IMR-90 (cell line): ENCODE data around the gene RECK. TPM values are rescaled to one million over a fixed set of nuclear protein-coding genes. Genes with fewer than 3 reads are reported as not detected.

Source experiments
- ATAC-seq: fragments of 200-7000 bp; cut with Tn5 transposase; 2 replicates; pipeline ENCODE4 v1.9.1; 2020; ENCODE audit warnings: low read depth, mild to moderate bottlenecking, moderate library complexity
- BruUV-seq: library from RNA; stranded (reverse); fragments of 400-500 nt; replicated peaks from 2 replicates; lab custom pipeline; 2021; lab: Mats Ljungman, UMichigan
- CTCF ChIA-PET: fragments of 300-600 bp; formaldehyde crosslinking; extraction: SDS; loops from one replicate; lab custom pipeline; 2021; ENCODE audit warnings: antibody characterized with exemption; lab: Yijun Ruan, JAX
- POLR2A ChIA-PET: fragments of 300-600 bp; sonication (Branson Sonifier 250); formaldehyde crosslinking; loops from one replicate; lab custom pipeline; 2022; ENCODE audit warnings: antibody characterized with exemption; ENCODE audit not compliant: unreplicated experiment; lab: Charles Lee
- DNase-seq: peaks from one replicate; pipeline ENCODE4 v3.0.0; 2013
- H2AFZ ChIP-seq: replicated peaks from 2 replicates; pipeline ENCODE3; 2013; ENCODE audit warnings: low read length, mild to moderate bottlenecking; ENCODE audit not compliant: poor library complexity
- H2AK5ac ChIP-seq: 2 replicates; pipeline ENCODE4 v1.6.1; 2013; ENCODE audit warnings: low read depth, low read length, inconsistent platforms
- H2AK9ac ChIP-seq: replicated peaks from 2 replicates; pipeline ENCODE3; 2013; ENCODE audit warnings: mild to moderate bottlenecking, low read depth, low read length, moderate library complexity; ENCODE audit not compliant: poor library complexity
- H2BK120ac ChIP-seq: 2 replicates; pipeline ENCODE4 v1.6.1; 2013; ENCODE audit warnings: low read depth, low read length, inconsistent platforms
- H2BK15ac ChIP-seq: 3 replicates; pipeline ENCODE4 v1.6.1; 2013; ENCODE audit warnings: low read depth, low read length, inconsistent platforms
- H2BK20ac ChIP-seq: 2 replicates; pipeline ENCODE4 v1.6.1; 2013; ENCODE audit warnings: low read depth, mild to moderate bottlenecking, inconsistent platforms, low read length, moderate library complexity
- H2BK5ac ChIP-seq: 2 replicates; pipeline ENCODE4 v1.6.1; 2013; ENCODE audit warnings: mild to moderate bottlenecking, low read depth, low read length, inconsistent platforms; ENCODE audit not compliant: poor library complexity, severe bottlenecking
- H3K14ac ChIP-seq: replicated peaks from 2 replicates; pipeline ENCODE4 v1.6.1; 2013; ENCODE audit warnings: low read depth, low read length, inconsistent platforms
- H3K18ac ChIP-seq: 2 replicates; pipeline ENCODE4 v1.6.1; 2013; ENCODE audit warnings: low read depth, low read length, control low read depth
- H3K23ac ChIP-seq: 2 replicates; pipeline ENCODE4 v1.6.1; 2013; ENCODE audit warnings: low read depth, low read length, inconsistent platforms
- H3K27ac ChIP-seq: 2 replicates; pipeline ENCODE4 v1.5.1; 2013; ENCODE audit warnings: mild to moderate bottlenecking, control low read depth, low read length; ENCODE audit not compliant: insufficient read depth
- H3K27me3 ChIP-seq: 2 replicates; pipeline ENCODE4 v1.6.1; 2013; ENCODE audit warnings: low read length; ENCODE audit not compliant: control insufficient read depth, insufficient read depth
- H3K36me3 ChIP-seq: 2 replicates; pipeline ENCODE4 v1.6.1; 2013; ENCODE audit warnings: low read length, mixed read lengths; ENCODE audit not compliant: control insufficient read depth, insufficient read depth
- H3K4ac ChIP-seq: 2 replicates; pipeline ENCODE4 v1.6.1; 2013; ENCODE audit warnings: low read depth, low read length, inconsistent platforms
- H3K4me1 ChIP-seq: 2 replicates; pipeline ENCODE4 v1.6.1; 2013; ENCODE audit warnings: low read length, mixed read lengths; ENCODE audit not compliant: control insufficient read depth, insufficient read depth
- H3K4me2 ChIP-seq: 2 replicates; pipeline ENCODE4 v1.6.1; 2013; ENCODE audit warnings: low read depth, mild to moderate bottlenecking, control low read depth, low read length, moderate library complexity
- H3K4me3 ChIP-seq: 2 replicates; pipeline ENCODE4 v1.5.1; 2013; ENCODE audit warnings: low read depth, mild to moderate bottlenecking, control low read depth, low read length, moderate library complexity; ENCODE audit not compliant: insufficient read depth
- H3K56ac ChIP-seq: 2 replicates; pipeline ENCODE4 v1.6.1; 2013; ENCODE audit warnings: low read length, inconsistent platforms; ENCODE audit not compliant: insufficient read depth; ENCODE audit errors: extremely low read depth
- H3K79me1 ChIP-seq, 2 experiments: 2 replicates each; pipeline ENCODE4 v1.6.1; 2013; ENCODE audit warnings: low read length in 2 of 2, inconsistent platforms in 1 of 2, low read depth in 1 of 2
- H3K9ac ChIP-seq: 2 replicates; pipeline ENCODE4 v1.6.1; 2013; ENCODE audit warnings: low read depth, low read length, control low read depth
- H3K9me1 ChIP-seq: 2 replicates; pipeline ENCODE4 v1.6.1; 2013; ENCODE audit warnings: low read length, inconsistent platforms; ENCODE audit not compliant: insufficient read depth
- H3K9me3 ChIP-seq: 2 replicates; pipeline ENCODE4 v1.6.1; 2013; ENCODE audit warnings: low read length; ENCODE audit not compliant: control insufficient read depth, insufficient read depth
- H4K20me1 ChIP-seq: 2 replicates; pipeline ENCODE4 v1.6.1; 2013; ENCODE audit warnings: low read length, inconsistent platforms; ENCODE audit not compliant: insufficient read depth
- H4K5ac ChIP-seq: 2 replicates; pipeline ENCODE4 v1.6.1; 2013; ENCODE audit warnings: mild to moderate bottlenecking, low read depth, low read length, control low read depth
- H4K8ac ChIP-seq, 2 experiments: 2 replicates each; pipeline ENCODE4 v1.6.1; 2013; ENCODE audit warnings: low read depth in 2 of 2, low read length in 2 of 2, control low read depth in 1 of 2, inconsistent platforms in 1 of 2
- H4K91ac ChIP-seq: 2 replicates; pipeline ENCODE4 v1.6.1; 2013; ENCODE audit warnings: low read depth, low read length, inconsistent platforms; ENCODE audit not compliant: insufficient read depth
- BHLHE40 ChIP-seq: fragments of 150-350 bp; IDR thresholded peaks from 2 replicates; pipeline ENCODE4 v1.6.1; 2016; ENCODE audit warnings: mild to moderate bottlenecking, low read depth, low read length
- CEBPB ChIP-seq: IDR thresholded peaks from 2 replicates; pipeline ENCODE4 v1.6.1; 2012; ENCODE audit warnings: low read depth, low read length, improper control_type of control experiment
- CHD1 ChIP-seq: IDR thresholded peaks from 2 replicates; pipeline ENCODE4 v1.6.1; 2012; ENCODE audit warnings: low read depth, low read length, improper control_type of control experiment
- MAFK ChIP-seq: IDR thresholded peaks from 2 replicates; pipeline ENCODE4 v1.6.1; 2012; ENCODE audit warnings: low read depth, low read length, improper control_type of control experiment
- MAZ ChIP-seq: IDR thresholded peaks from 2 replicates; pipeline ENCODE4 v1.6.1; 2012; ENCODE audit warnings: low read depth, mild to moderate bottlenecking, low read length, improper control_type of control experiment, moderate library complexity, borderline replicate concordance
- NFE2L2 ChIP-seq: fragments of 150-350 bp; IDR thresholded peaks from 2 replicates; pipeline ENCODE4 v1.6.1; 2016; ENCODE audit warnings: low read depth, mild to moderate bottlenecking, low read length
- RFX5 ChIP-seq: IDR thresholded peaks from 2 replicates; pipeline ENCODE4 v1.8.0; 2012; ENCODE audit warnings: low read depth, mild to moderate bottlenecking, low read length, moderate library complexity
- SMC3 ChIP-seq: fragments of 150-350 bp; IDR thresholded peaks from 2 replicates; pipeline ENCODE4 v1.6.1; 2016; ENCODE audit warnings: low read depth, mild to moderate bottlenecking, antibody characterized with exemption, low read length, moderate library complexity
- WGBS, 2 experiments: methylation state at CpG; one replicate each; pipeline versions ENCODE4 v1.1.5 to v1.1.7; 2013; ENCODE audit warnings: missing lambda C conversion rate in 2 of 2; ENCODE audit not compliant: insufficient read length in 1 of 2; ENCODE audit errors: extremely low coverage in 2 of 2; 5-methylcytosine and 5-hydroxymethylcytosine counted together
- dilution Hi-C: fragments of 300-500 bp; cut with HindIII; formaldehyde crosslinking; loops from one replicate; pipeline ENCODE4 v1.14.3; 2018; ENCODE audit warnings: low sequenced_read_pairs; ENCODE audit not compliant: unreplicated experiment
- in situ Hi-C: fragments of 300-500 bp; cut with MboI; formaldehyde crosslinking; loops from 3 replicates; pipeline ENCODE4 v1.14.3; 2019; ENCODE audit warnings: low sequenced_read_pairs, inconsistent platforms, mixed read lengths
- intact Hi-C: fragments of 100-400 bp; cut with micrococcal nuclease; formaldehyde crosslinking; loops from 2 replicates; pipeline ENCODE4 v1.10.0; 2022
- polyA plus RNA-seq, 3 experiments: library from polyadenylated mRNA; depleted of rRNA; stranded (reverse); fragments of >200 nt; gene quantifications; 2 replicates each; pipeline ENCODE4 v1.2.3, GENCODE V29; 2012; ENCODE audit warnings: low replicate concordance in 1 of 3
- total RNA-seq: library from RNA; depleted of rRNA; stranded (reverse); fragments of >200 nt; gene quantifications from 2 replicates; pipeline ENCODE4 v1.2.3, GENCODE V29; 2012
- TF ChIP-seq, protein P1 (sequence below): conservative IDR thresholded peaks from 2 replicates; pipeline ENCODE4 v1.5.1; 2012; ENCODE audit warnings: mild to moderate bottlenecking, low read depth, low read length, improper control_type of control experiment

The RECK gene
- total and polyA plus RNA-seq, 2 of the 4 experiments (the other 2 are of a cell fraction), result 23.5 to 44.0 TPM

DNA sequence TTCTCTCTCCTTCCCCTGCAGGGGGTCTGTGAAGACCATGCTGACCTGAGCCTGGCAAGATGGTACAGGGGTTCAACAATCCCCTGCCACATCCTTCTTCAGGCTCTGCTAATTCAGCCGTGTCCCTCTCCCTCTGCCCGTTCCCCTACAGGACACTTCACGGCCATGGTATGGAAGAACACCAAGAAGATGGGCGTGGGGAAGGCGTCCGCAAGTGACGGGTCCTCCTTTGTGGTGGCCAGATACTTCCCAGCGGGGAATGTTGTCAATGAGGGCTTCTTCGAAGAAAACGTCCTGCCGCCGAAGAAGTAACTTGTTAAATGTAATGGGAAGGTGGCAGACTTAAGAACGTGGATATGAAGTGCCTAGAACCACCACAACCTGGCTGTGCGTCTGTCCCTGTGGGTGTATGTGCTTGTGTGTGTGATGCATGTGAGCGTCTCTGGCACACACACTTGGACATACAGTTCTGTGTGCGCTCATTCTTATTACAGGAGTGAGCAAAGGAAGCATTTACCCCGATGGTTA lies 125.6 kb downstream of the RECK start:
- CTCF ChIA-PET, result interaction anchor here (0.6 kb wide), 1 partner anchor 117 kb away, joined by 4 read pairs; no protein-coding TSS in a partner anchor
- dilution Hi-C loops, result no loop called here
- POLR2A ChIA-PET, result no interaction called here

More for the DNA sequence above, 125.6 kb downstream of the RECK start:
- Histone ChIP-seq H4K20me1 (no peaks in the 10 kb centered on the region), H2BK15ac (peak overlapping the region; percentile 89; the same call in 2 of the 3 replicates), H3K4ac (peak overlapping the region; percentile 83), H3K9me1 (peaks cover 39% of the 10 kb centered on the region), H2BK120ac (peak overlapping the region; percentile 64), H4K5ac (no peak overlapping the region; the same call in 1 of the 2 replicates), H3K9me3 (no peaks in the 10 kb centered on the region), H3K9ac (no peak overlapping the region), H3K23ac (0 out of 2 replicates have a peak overlapping the region, but pooled peaks have one; percentile 56), H3K56ac (no peak overlapping the region), H3K4me2 (no peak overlapping the region), H3K36me3 (peaks cover 10% of the 10 kb centered on the region), H2AFZ (peak overlapping the region; percentile 34), H3K4me1 (peaks cover 31% of the 10 kb centered on the region), H2BK5ac (peak overlapping the region; percentile 41), H4K91ac (peak overlapping the region; percentile 80), H3K18ac (no peak overlapping the region; the same call in 1 of the 2 replicates), H3K79me1 (peaks cover 0 to 23% of the 10 kb centered on the region in 2 experiments; a peak in 2 of 4 replicates), H3K4me3 (no peak overlapping the region), H3K27me3 (no peaks in the 10 kb centered on the region), H3K27ac (peak overlapping the region; percentile 36; the same call in 1 of the 2 replicates), H4K8ac (peak overlapping the region; percentile 78 to 80), H2BK20ac (peak overlapping the region; percentile 65), H2AK5ac (peak overlapping the region; percentile 96), H2AK9ac (peak overlapping the region; percentile 31), H3K14ac (peak overlapping the region; percentile 66; the same call in 1 of the 2 replicates)
- DNase-seq, result no peak
- TF ChIP-seq BHLHE40 (no peak), MAFK (no peak), CEBPB (no peak), CHD1 (no peak), RFX5 (no peak), SMC3 (no peak), MAZ (no peak), NFE2L2 (no peak)
- TF ChIP-seq, protein P1, sequence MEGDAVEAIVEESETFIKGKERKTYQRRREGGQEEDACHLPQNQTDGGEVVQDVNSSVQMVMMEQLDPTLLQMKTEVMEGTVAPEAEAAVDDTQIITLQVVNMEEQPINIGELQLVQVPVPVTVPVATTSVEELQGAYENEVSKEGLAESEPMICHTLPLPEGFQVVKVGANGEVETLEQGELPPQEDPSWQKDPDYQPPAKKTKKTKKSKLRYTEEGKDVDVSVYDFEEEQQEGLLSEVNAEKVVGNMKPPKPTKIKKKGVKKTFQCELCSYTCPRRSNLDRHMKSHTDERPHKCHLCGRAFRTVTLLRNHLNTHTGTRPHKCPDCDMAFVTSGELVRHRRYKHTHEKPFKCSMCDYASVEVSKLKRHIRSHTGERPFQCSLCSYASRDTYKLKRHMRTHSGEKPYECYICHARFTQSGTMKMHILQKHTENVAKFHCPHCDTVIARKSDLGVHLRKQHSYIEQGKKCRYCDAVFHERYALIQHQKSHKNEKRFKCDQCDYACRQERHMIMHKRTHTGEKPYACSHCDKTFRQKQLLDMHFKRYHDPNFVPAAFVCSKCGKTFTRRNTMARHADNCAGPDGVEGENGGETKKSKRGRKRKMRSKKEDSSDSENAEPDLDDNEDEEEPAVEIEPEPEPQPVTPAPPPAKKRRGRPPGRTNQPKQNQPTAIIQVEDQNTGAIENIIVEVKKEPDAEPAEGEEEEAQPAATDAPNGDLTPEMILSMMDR, result no peak
- intact Hi-C loops, result loop anchor here (2.0 kb wide), 1 partner anchor 25 kb away; the partner anchor contains the start of gene GLIPR2
- 89% methylated on average over 6 of the region's 17 CpGs; no CpG with 5 or more reads in 1 of the 2 experiments for WGBS, 2 experiments
- in situ Hi-C loops, result no loop called here
- BruUV-seq, result no TSS peak
- no peak for ATAC-seq
